ENCODE measurements around the gene COPS4.

COPS4 gene

DNA sequence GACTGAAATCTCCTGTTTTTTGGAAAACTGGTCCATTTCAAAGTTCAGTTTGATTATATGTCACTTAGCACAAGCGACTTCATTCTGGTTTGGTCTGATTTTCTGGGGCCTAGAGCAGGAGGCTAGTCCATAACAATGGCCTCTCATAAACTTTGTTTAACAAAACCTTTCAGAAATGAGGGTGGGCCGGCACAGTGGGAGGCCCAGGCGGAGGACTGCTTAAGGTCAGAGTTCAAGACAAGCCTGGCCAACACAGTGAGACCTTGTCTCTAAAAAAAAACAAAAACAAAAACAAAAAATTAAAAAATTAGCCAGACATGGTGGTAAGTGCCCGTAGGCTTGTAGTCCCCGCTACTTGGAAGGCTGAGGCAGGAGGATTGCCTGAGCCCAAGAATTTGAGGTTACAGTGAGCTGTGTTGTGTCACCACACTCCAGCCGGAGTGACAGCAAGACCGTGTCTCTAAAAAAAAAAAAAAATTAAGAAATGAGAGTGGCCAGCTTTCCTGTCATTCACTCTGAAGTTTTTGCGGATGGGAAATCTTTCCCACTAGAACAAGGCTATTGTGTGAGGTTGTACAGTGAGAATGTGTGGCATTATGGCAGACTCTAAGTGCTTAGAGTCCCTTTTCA, 80.8 kb downstream of the COPS4 start:
- TF ChIP-seq, protein P1, sequence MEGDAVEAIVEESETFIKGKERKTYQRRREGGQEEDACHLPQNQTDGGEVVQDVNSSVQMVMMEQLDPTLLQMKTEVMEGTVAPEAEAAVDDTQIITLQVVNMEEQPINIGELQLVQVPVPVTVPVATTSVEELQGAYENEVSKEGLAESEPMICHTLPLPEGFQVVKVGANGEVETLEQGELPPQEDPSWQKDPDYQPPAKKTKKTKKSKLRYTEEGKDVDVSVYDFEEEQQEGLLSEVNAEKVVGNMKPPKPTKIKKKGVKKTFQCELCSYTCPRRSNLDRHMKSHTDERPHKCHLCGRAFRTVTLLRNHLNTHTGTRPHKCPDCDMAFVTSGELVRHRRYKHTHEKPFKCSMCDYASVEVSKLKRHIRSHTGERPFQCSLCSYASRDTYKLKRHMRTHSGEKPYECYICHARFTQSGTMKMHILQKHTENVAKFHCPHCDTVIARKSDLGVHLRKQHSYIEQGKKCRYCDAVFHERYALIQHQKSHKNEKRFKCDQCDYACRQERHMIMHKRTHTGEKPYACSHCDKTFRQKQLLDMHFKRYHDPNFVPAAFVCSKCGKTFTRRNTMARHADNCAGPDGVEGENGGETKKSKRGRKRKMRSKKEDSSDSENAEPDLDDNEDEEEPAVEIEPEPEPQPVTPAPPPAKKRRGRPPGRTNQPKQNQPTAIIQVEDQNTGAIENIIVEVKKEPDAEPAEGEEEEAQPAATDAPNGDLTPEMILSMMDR (IDR thresholded peaks at IDR 0.05; ENCODE audit: borderline replicate concordance, insufficient read depth, low read depth, low read length): no peak
- H3K4me3 ChIP-seq (ENCODE audit: low read depth, low read length): no peak overlapping the region

DNA sequence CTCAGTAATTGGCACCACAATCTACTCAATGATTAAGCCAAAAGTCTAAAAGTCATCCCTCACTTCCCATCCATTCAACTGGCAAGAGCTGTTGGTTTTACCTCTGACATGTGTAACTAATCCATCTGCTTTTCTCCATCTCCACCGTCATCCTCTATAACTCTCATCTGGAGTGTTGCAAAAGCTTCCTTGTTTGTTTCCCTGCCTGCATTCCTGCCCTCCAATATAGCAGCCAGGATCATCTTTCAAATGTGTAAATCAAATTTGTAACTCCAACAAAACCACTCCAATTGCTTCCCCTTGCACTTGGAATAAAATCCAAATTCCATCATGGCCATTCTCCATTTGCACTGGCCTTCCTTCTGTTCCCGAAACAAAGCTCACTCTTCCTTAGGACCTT, 83.9 kb downstream of the COPS4 start:
- TF ChIP-seq, protein P1 (IDR thresholded peaks at IDR 0.05; ENCODE audit: borderline replicate concordance, insufficient read depth, low read depth, low read length): no peak
- H3K4me3 ChIP-seq (ENCODE audit: low read depth, low read length): no peak overlapping the region

DNA sequence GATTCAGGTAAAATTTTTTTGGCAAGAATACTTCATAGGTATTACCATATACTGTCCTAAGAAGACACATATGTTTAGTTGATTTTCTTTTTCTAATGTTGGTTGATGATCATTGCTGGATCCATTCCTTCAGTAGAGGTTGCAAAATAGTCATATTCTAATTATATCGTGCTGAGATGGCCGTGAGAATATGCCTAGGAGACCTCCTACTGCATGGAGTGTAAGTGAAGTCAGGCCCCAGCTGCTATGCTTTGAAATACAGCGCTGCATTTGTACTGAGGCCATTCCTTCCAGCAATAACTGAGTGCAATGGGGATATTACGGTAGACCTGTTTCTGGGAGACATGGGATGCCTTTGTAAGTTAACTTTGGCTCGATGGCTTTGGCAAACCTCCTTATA, 86.3 kb downstream of the COPS4 start:
- no peak overlapping the region for H3K4me3 ChIP-seq (ENCODE audit: low read depth, low read length)
- TF ChIP-seq, protein P1 (IDR thresholded peaks at IDR 0.05; ENCODE audit: borderline replicate concordance, insufficient read depth, low read depth, low read length): no peak

DNA sequence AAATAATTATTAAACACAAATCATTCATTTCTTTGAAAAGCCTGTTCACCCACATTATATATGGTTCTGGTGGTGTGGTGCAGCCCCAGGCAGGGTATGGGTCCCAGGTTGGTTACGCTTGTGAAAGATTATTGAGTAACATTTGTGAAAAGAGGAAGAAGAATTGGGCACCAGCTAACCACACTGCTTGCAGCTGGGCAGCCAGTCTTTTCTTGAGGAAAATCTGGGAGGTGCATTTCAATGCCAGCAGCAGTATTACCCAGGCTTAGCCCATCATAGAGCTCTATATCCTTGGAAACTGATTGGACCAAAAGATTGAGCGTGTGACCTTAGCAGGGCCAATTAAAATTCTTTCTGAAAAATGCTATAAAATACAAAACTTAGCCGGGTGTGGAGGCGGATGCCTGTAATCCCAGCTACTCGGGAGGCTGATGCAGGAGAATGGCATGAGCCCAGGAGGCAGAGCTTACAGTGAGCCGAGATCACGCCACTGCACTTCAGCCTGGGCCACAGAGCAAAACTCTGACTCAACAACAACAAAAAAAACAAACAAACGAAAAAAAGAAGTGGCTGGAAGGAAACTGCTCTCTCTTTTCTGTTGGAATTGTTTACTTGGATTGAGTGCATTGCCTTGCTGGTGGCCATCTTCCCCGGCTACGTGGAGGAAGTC, 89.3 kb downstream of the COPS4 start:
- TF ChIP-seq, protein P1 (IDR thresholded peaks at IDR 0.05; ENCODE audit: borderline replicate concordance, insufficient read depth, low read depth, low read length): no peak
- no peak overlapping the region for H3K4me3 ChIP-seq (ENCODE audit: low read depth, low read length)

Measured in GM12875 (cell line).